Kidney epithelial cell (primary cell): ENCODE results near the gene BTBD16. TPM values are rescaled to one million over a fixed set of nuclear protein-coding genes. Genes with fewer than 3 reads are reported as not detected.

Source experiments
- DNase-seq: peaks from one replicate; pipeline ENCODE4 v3.0.0-alpha.2; 2010; ENCODE audit warnings: low read depth
- H3K27me3 ChIP-seq: 2 replicates; pipeline ENCODE4 v1.6.0; 2011; ENCODE audit warnings: low read length; ENCODE audit not compliant: control insufficient read depth, insufficient read depth
- H3K36me3 ChIP-seq: 2 replicates; pipeline ENCODE4 v1.5.1; 2011; ENCODE audit warnings: low read length; ENCODE audit not compliant: control insufficient read depth, insufficient read depth
- H3K4me3 ChIP-seq: 2 replicates; pipeline ENCODE4 v1.5.1; 2011; ENCODE audit warnings: low read depth, mild to moderate bottlenecking, control low read depth, low read length
- total RNA-seq: library from RNA; depleted of rRNA; stranded (reverse); fragments of >200 nt; gene quantifications from 2 replicates; pipeline ENCODE4 v1.2.3, GENCODE V29; 2015
- TF ChIP-seq, protein P1 (sequence below): IDR thresholded peaks from 2 replicates; pipeline ENCODE4 v1.5.1; 2011; ENCODE audit warnings: mild to moderate bottlenecking, moderate library complexity, low read length, control low read depth, inconsistent platforms; ENCODE audit not compliant: insufficient read depth, poor library complexity, severe bottlenecking

BTBD16 gene
- total RNA-seq, 1 donor from 2014 or later: 2.0 TPM

DNA sequence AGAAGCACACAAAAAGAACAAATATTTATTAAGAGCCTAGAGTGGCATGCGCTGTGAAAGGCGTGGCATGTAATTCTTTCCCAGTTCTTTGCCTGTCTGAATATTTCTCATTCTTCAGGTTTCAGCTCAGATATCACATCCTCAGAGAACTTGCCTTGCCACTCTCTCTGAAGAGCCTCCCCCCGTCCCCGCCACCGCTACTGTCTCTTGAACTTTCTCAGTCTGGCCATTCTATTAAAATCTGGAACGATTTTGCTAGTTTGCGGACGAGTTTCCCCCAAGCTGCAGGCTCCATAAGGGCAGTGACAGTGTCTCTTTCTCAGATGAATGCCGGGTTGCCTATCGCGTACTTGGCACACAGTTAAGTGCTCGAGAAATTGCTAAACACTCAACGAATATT lies 102.6 kb downstream of the BTBD16 start:
- no peaks in the 10 kb centered on the region for H3K36me3 ChIP-seq
- H3K27me3 ChIP-seq: no peaks in the 10 kb centered on the region
- DNase-seq: no peak
- peak overlapping the region; percentile 97 for H3K4me3 ChIP-seq
- TF ChIP-seq, protein P1, sequence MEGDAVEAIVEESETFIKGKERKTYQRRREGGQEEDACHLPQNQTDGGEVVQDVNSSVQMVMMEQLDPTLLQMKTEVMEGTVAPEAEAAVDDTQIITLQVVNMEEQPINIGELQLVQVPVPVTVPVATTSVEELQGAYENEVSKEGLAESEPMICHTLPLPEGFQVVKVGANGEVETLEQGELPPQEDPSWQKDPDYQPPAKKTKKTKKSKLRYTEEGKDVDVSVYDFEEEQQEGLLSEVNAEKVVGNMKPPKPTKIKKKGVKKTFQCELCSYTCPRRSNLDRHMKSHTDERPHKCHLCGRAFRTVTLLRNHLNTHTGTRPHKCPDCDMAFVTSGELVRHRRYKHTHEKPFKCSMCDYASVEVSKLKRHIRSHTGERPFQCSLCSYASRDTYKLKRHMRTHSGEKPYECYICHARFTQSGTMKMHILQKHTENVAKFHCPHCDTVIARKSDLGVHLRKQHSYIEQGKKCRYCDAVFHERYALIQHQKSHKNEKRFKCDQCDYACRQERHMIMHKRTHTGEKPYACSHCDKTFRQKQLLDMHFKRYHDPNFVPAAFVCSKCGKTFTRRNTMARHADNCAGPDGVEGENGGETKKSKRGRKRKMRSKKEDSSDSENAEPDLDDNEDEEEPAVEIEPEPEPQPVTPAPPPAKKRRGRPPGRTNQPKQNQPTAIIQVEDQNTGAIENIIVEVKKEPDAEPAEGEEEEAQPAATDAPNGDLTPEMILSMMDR: no peak

DNA sequence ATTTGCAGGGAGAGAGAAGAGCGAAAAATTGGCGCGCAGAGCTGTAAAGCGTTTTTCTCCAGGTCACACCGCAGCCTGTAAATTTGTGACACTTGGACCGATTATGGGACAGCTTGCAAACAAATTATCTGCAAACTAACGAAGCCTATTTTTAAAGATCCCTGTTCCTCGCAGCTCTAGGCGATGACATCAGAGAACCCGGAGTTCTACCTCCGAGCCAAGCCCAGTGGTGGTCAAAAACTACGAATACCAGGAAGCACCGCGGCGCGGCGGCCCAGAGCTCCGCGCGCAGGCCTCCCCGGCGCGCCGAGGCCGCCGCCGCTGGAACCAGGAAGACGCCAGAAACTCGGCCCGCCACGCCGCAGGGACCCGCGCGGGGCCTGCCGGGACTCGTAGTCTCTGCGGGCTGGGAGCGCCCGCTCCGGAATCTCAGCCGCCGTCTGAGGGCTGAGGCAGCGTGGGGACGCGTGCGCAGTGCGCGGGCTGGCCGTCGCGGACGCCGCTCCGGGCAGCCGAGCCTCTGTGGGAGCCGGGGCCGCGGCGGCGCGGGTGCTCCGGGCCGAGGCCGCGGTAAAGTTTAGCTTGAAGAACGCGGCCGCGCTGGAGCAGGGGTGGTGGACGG lies 103.3 kb downstream of the BTBD16 start, which contains the start of gene PLEKHA1:
Gene PLEKHA1, plus strand, starts transcription at position 472 of the 622 bp plus-strand sequence. CDS start 18,493 bp downstream, outside the sequence.
- TF ChIP-seq, protein P1: no peak
- H3K4me3 ChIP-seq: peak within 1 kb of the TSS; percentile 97
- DNase-seq: peak; percentile 75
- H3K36me3 ChIP-seq: no peaks in the 10 kb centered on the region
- H3K27me3 ChIP-seq: no peaks in the 10 kb centered on the region

DNA sequence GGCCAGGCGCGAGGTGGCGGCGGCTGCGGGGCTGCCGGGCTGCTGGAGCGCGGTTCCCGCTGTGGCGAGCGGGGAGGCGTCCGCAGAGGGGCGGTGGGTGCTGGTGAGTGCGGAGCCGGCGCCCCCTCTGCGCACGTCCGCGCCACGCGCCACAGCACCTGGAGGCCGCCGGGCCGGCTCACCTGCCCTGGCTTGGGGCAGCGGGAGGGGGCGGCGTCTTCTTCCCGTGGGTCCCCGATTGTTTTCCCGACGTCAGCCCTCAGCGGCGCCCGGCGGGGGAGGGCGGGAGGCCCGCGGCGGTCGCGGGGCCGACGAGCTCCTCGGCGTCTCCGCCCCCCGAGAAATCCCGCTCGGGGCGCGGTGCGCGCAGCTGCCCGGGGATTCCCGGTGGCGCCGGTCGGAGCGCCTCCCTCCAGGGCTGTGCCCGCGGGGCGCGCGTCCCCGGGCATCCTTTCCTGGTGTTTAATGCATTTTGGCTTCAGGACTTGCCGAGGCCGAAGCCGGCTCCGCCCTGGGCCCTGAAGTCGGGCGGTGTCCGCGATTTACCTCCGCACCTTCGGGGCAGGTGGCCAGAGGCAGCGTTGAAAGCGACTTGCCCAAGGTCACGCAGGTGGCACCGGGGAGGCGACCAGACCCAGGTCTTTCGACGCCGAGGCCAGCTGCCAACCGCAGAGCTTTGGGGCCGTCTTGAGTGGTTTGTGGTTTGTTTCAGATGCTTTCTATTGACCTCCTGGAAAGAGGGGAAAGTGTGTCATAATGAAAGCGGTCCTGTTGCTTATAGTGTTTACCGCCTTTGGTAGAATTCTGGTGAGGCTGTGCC lies 104.0 kb downstream of the BTBD16 start:
- DNase-seq: no peak
- Histone ChIP-seq H3K4me3 (peak overlapping the region; percentile 97), H3K36me3 (no peaks in the 10 kb centered on the region), H3K27me3 (no peaks in the 10 kb centered on the region)
- TF ChIP-seq, protein P1: no peak

DNA sequence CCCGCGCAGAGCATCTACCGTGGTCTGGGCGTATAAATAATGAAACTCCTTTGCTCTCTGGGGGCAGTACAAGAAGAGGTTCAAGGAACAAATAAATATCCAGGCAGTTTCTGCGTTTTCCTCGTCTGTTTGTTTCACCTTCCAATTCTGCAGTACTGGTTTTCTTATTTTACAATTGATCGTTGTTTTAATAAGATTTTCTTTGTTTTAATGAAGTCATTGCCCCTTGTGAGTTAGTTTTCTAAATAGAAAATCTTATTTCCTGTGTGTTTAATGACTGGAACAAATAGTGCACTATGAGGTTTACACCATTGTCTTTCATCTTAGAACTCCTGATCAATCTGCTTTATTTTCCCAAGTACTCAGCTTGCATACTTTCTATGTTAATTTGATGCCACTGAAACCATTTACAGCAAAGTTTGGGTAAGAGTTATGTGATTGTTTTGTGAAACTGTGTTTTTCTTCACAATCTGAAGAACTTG lies 104.6 kb downstream of the BTBD16 start:
- TF ChIP-seq, protein P1: no peak
- peak overlapping the region; percentile 97 for H3K4me3 ChIP-seq
- H3K27me3 ChIP-seq: no peaks in the 10 kb centered on the region
- DNase-seq: no peak
- no peaks in the 10 kb centered on the region for H3K36me3 ChIP-seq

DNA sequence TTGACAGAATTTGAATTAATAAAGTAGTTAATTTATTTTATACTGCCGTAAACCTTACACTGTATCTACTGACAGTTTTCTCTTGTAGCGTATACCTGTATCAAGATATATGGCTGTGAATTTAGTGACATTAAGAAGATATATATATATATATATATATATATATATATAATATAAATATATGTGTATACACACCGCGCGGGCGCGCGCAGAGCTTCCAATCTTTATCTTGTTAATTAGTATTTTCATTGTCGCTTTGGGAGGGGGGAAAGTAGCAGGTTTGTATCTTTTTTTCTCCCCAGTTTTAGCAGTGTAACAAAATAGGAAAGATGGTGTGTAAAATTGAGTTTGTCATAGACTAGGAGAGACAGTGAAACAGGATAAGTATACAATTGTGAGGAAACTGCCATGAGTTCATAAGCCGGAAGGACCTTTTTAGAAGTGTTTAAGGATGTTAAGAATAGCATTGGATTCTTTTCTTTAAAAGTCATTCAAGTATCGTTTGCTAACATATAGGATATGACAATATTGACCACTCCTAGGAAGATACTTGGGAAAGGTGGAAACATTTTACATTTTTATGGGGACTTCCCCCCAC lies 105.4 kb downstream of the BTBD16 start:
- no peaks in the 10 kb centered on the region for H3K27me3 ChIP-seq
- TF ChIP-seq, protein P1: no peak
- peak overlapping the region; percentile 97 for H3K4me3 ChIP-seq

More for the DNA sequence above, 105.4 kb downstream of the BTBD16 start:
- no peak for DNase-seq
- H3K36me3 ChIP-seq: no peaks in the 10 kb centered on the region
